ENCODE data around the gene AGMO. TPM values are rescaled to one million over a fixed set of nuclear protein-coding genes. Genes with fewer than 3 reads are reported as not detected.

Gene AGMO
- total RNA-seq, 2 experiments from 2014 or later, result not detected

GRCh38 chr7:15397159-15397550 is 164.7 kb downstream of the AGMO start:
- DNase-seq, result no peak
- Mint-ChIP-seq H3K9me3 (peaks cover 10% of the 10 kb centered on the region), H3K4me1 (ENCODE audit: low read depth) (no peaks in the 10 kb centered on the region), H3K27ac (no peak overlapping the region), H3K36me3 (ENCODE audit: low read depth) (peaks cover 1% of the 10 kb centered on the region), H3K4me3 (no peak overlapping the region), H3K27me3 (no peaks in the 10 kb centered on the region)
- no peak for TF ChIP-seq CTCF (IDR thresholded peaks at IDR 0.05)
- intact Hi-C loops (cut with micrococcal nuclease), result no loop called here
- CTCF ChIA-PET, result no interaction called here
- POLR2A ChIA-PET, result no interaction called here
- no peak for ATAC-seq

GRCh38 chr7:15396210-15397158 is 165.3 kb downstream of the AGMO start:
- Mint-ChIP-seq H3K9me3 (peaks cover 8% of the 10 kb centered on the region), H3K27me3 (no peaks in the 10 kb centered on the region), H3K36me3 (ENCODE audit: low read depth) (peaks cover 1% of the 10 kb centered on the region), H3K4me1 (ENCODE audit: low read depth) (no peaks in the 10 kb centered on the region), H3K27ac (no peak overlapping the region), H3K4me3 (no peak overlapping the region)
- POLR2A ChIA-PET, result no interaction called here
- ATAC-seq (no peak), DNase-seq (no peak)
- intact Hi-C loops (cut with micrococcal nuclease), result no loop called here
- CTCF ChIA-PET, result no interaction called here
- TF ChIP-seq CTCF (IDR thresholded peaks at IDR 0.05), result no peak

- H3K27ac Mint-ChIP-seq, result no peak overlapping the region
- intact Hi-C loops (cut with micrococcal nuclease), result no loop called here
- peaks cover 3% of the 10 kb centered on the region for H3K9me3 Mint-ChIP-seq
- CTCF ChIA-PET, result no interaction called here
- no peaks in the 10 kb centered on the region for H3K36me3 Mint-ChIP-seq (ENCODE audit: low read depth)
- DNase-seq (no peak), ATAC-seq (no peak)
- H3K27me3 Mint-ChIP-seq, result no peaks in the 10 kb centered on the region
- H3K4me1 Mint-ChIP-seq (ENCODE audit: low read depth), result no peaks in the 10 kb centered on the region
- no peak for TF ChIP-seq CTCF (IDR thresholded peaks at IDR 0.05)
- H3K4me3 Mint-ChIP-seq, result no peak overlapping the region
- POLR2A ChIA-PET, result no interaction called here
These were observed 172.7 kb downstream of the AGMO start for GRCh38 chr7:15389073-15389472.

GRCh38 chr7:15378494-15379145 is 183.2 kb downstream of the AGMO start:
- intact Hi-C loops (cut with micrococcal nuclease), result no loop called here
- Mint-ChIP-seq H3K4me1 (ENCODE audit: low read depth) (no peaks in the 10 kb centered on the region), H3K27me3 (no peaks in the 10 kb centered on the region), H3K27ac (no peak overlapping the region), H3K36me3 (ENCODE audit: low read depth) (no peaks in the 10 kb centered on the region), H3K4me3 (no peak overlapping the region), H3K9me3 (peaks cover 14% of the 10 kb centered on the region)
- CTCF ChIA-PET, result no interaction called here
- POLR2A ChIA-PET, result no interaction called here
- no peak for DNase-seq
- TF ChIP-seq CTCF (IDR thresholded peaks at IDR 0.05), result no peak
- no peak for ATAC-seq

- H3K9me3 Mint-ChIP-seq, result peaks cover 9% of the 10 kb centered on the region
- no peak overlapping the region for H3K27ac Mint-ChIP-seq
- POLR2A ChIA-PET, result no interaction called here
- H3K36me3 Mint-ChIP-seq (ENCODE audit: low read depth), result no peaks in the 10 kb centered on the region
- intact Hi-C loops (cut with micrococcal nuclease), result no loop called here
- no peak overlapping the region for H3K4me3 Mint-ChIP-seq
- H3K27me3 Mint-ChIP-seq, result no peaks in the 10 kb centered on the region
- DNase-seq (no peak), ATAC-seq (no peak)
- no peaks in the 10 kb centered on the region for H3K4me1 Mint-ChIP-seq (ENCODE audit: low read depth)
- TF ChIP-seq CTCF (IDR thresholded peaks at IDR 0.05), result no peak
- CTCF ChIA-PET, result interaction anchor here (1.5 kb wide), 1 partner anchor 11 kb away, joined by 3 read pairs; no protein-coding TSS in a partner anchor
These were observed 185.2 kb downstream of the AGMO start for GRCh38 chr7:15376600-15376999.
